Measurements from ENCODE around the gene EYA4. TPM values are rescaled to one million over a fixed set of nuclear protein-coding genes. Genes with fewer than 3 reads are reported as not detected.

Gene EYA4
- total RNA-seq, 1 experiment from 2014 or later = 0.24 TPM

DNA sequence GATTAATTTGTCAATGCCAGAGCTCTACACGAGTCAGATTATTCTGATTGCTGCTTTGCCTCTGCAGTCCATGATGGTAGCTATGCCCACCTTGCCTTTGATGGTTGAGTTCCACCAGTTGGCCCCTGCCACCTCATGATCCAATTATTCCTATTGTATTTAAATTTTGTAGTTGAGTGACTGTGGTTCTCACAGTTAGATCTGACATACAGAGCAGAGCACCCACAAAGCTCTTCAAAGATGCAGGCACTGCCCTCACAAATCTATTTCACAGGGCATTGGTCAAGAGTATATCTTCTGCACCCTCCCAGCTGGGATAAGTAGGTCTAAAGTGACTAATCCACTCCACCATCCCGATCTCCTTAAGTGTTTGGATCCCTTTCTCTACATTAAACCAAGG lies 318.8 kb downstream of the EYA4 start (continued):
- no peak for TF ChIP-seq GTF2I (CRISPR knock-in tag; conservative IDR thresholded peaks at IDR 0.05)
- no peak for TF ChIP-seq SOX15 (CRISPR knock-in tag; IDR thresholded peaks at IDR 0.05)
- no peak for TF ChIP-seq NR2C2 (CRISPR knock-in tag; IDR thresholded peaks at IDR 0.05)
- no peak for TF ChIP-seq FOXJ3 (CRISPR knock-in tag; IDR thresholded peaks at IDR 0.05; ENCODE audit: borderline replicate concordance)
- TF ChIP-seq, protein P1, sequence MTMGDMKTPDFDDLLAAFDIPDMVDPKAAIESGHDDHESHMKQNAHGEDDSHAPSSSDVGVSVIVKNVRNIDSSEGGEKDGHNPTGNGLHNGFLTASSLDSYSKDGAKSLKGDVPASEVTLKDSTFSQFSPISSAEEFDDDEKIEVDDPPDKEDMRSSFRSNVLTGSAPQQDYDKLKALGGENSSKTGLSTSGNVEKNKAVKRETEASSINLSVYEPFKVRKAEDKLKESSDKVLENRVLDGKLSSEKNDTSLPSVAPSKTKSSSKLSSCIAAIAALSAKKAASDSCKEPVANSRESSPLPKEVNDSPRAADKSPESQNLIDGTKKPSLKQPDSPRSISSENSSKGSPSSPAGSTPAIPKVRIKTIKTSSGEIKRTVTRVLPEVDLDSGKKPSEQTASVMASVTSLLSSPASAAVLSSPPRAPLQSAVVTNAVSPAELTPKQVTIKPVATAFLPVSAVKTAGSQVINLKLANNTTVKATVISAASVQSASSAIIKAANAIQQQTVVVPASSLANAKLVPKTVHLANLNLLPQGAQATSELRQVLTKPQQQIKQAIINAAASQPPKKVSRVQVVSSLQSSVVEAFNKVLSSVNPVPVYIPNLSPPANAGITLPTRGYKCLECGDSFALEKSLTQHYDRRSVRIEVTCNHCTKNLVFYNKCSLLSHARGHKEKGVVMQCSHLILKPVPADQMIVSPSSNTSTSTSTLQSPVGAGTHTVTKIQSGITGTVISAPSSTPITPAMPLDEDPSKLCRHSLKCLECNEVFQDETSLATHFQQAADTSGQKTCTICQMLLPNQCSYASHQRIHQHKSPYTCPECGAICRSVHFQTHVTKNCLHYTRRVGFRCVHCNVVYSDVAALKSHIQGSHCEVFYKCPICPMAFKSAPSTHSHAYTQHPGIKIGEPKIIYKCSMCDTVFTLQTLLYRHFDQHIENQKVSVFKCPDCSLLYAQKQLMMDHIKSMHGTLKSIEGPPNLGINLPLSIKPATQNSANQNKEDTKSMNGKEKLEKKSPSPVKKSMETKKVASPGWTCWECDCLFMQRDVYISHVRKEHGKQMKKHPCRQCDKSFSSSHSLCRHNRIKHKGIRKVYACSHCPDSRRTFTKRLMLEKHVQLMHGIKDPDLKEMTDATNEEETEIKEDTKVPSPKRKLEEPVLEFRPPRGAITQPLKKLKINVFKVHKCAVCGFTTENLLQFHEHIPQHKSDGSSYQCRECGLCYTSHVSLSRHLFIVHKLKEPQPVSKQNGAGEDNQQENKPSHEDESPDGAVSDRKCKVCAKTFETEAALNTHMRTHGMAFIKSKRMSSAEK (CRISPR knock-in tag; IDR thresholded peaks at IDR 0.05; ENCODE audit: borderline replicate concordance) = no peak
- no peak for TF ChIP-seq JAZF1 (CRISPR knock-in tag; IDR thresholded peaks at IDR 0.05)
- TF ChIP-seq, protein P2, sequence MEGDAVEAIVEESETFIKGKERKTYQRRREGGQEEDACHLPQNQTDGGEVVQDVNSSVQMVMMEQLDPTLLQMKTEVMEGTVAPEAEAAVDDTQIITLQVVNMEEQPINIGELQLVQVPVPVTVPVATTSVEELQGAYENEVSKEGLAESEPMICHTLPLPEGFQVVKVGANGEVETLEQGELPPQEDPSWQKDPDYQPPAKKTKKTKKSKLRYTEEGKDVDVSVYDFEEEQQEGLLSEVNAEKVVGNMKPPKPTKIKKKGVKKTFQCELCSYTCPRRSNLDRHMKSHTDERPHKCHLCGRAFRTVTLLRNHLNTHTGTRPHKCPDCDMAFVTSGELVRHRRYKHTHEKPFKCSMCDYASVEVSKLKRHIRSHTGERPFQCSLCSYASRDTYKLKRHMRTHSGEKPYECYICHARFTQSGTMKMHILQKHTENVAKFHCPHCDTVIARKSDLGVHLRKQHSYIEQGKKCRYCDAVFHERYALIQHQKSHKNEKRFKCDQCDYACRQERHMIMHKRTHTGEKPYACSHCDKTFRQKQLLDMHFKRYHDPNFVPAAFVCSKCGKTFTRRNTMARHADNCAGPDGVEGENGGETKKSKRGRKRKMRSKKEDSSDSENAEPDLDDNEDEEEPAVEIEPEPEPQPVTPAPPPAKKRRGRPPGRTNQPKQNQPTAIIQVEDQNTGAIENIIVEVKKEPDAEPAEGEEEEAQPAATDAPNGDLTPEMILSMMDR (IDR thresholded peaks at IDR 0.05) = no peak
- TF ChIP-seq, protein P3, sequence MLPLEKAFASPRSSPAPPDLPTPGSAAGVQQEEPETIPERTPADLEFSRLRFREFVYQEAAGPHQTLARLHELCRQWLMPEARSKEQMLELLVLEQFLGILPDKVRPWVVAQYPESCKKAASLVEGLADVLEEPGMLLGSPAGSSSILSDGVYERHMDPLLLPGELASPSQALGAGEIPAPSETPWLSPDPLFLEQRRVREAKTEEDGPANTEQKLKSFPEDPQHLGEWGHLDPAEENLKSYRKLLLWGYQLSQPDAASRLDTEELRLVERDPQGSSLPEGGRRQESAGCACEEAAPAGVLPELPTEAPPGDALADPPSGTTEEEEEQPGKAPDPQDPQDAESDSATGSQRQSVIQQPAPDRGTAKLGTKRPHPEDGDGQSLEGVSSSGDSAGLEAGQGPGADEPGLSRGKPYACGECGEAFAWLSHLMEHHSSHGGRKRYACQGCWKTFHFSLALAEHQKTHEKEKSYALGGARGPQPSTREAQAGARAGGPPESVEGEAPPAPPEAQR (CRISPR knock-in tag; IDR thresholded peaks at IDR 0.05) = no peak
- TF ChIP-seq TCF7 (CRISPR knock-in tag; IDR thresholded peaks at IDR 0.05; ENCODE audit: low read depth) = no peak

DNA sequence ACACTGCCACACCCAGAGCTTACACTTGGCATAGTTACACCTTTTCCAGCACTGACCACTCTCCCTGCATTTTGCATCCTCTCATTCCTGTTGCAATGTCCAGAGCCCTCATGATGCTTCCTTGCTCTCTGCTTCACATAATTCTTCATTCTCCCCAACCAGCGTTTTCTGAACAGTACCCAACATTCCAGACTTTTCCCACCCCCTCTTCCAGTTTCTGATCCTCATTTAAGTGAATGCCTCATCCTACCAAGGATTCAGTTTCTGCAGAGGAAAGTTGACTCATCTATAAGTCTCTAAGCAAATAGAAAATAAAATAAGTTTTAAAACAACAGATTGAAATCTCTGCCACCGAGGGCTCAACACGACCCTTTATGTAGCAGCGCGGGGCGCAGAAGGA lies 326.5 kb downstream of the EYA4 start:
- Mint-ChIP-seq H3K4me3 (no peak overlapping the region), H3K27me3 (ENCODE audit: low read depth) (no peaks in the 10 kb centered on the region), H3K9me3 (no peaks in the 10 kb centered on the region), H3K36me3 (no peaks in the 10 kb centered on the region), H3K4me1 (peaks cover 7% of the 10 kb centered on the region), H3K27ac (no peak overlapping the region)
- TF ChIP-seq, protein P2 (IDR thresholded peaks at IDR 0.05) = no peak
- TF ChIP-seq ATF1 (CRISPR knock-in tag; IDR thresholded peaks at IDR 0.05) = no peak
- TF ChIP-seq, protein P4, sequence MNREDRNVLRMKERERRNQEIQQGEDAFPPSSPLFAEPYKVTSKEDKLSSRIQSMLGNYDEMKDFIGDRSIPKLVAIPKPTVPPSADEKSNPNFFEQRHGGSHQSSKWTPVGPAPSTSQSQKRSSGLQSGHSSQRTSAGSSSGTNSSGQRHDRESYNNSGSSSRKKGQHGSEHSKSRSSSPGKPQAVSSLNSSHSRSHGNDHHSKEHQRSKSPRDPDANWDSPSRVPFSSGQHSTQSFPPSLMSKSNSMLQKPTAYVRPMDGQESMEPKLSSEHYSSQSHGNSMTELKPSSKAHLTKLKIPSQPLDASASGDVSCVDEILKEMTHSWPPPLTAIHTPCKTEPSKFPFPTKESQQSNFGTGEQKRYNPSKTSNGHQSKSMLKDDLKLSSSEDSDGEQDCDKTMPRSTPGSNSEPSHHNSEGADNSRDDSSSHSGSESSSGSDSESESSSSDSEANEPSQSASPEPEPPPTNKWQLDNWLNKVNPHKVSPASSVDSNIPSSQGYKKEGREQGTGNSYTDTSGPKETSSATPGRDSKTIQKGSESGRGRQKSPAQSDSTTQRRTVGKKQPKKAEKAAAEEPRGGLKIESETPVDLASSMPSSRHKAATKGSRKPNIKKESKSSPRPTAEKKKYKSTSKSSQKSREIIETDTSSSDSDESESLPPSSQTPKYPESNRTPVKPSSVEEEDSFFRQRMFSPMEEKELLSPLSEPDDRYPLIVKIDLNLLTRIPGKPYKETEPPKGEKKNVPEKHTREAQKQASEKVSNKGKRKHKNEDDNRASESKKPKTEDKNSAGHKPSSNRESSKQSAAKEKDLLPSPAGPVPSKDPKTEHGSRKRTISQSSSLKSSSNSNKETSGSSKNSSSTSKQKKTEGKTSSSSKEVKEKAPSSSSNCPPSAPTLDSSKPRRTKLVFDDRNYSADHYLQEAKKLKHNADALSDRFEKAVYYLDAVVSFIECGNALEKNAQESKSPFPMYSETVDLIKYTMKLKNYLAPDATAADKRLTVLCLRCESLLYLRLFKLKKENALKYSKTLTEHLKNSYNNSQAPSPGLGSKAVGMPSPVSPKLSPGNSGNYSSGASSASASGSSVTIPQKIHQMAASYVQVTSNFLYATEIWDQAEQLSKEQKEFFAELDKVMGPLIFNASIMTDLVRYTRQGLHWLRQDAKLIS (CRISPR knock-in tag; IDR thresholded peaks at IDR 0.05; ENCODE audit: borderline replicate concordance) = no peak
- DNase-seq (ENCODE audit: low spot score) = no peak
- ATAC-seq = no peak
- ChIA-PET POLR2A (no interaction called here), CTCF (interaction anchor here (3.7 kb wide), 1 partner anchor 353 kb away, joined by 24 read pairs; no protein-coding TSS in a partner anchor)
